PC-3 (cell line): ENCODE measurements around the gene LILRA6.
"Not testable (repeated sequence)": the region's sequence is repeated elsewhere in the genome, so short reads cannot be mapped to it uniquely, and the experiment has no call there.

Source experiments
- CTCF ChIP-seq: fragments of 300-600 bp; sonication (generic); conservative IDR thresholded peaks from 2 replicates; pipeline ENCODE4 v1.5.1; 2017; ENCODE audit warnings: antibody characterized with exemption, low read depth, mild to moderate bottlenecking, low read length
- EZH2 ChIP-seq: fragments of 300-600 bp; sonication (generic); IDR thresholded peaks from one replicate; pipeline ENCODE4 v1.6.1; 2017; ENCODE audit warnings: antibody characterized with exemption, mild to moderate bottlenecking, low read length; ENCODE audit not compliant: unreplicated experiment
- EZH2phosphoT487 ChIP-seq: fragments of 300-600 bp; sonication (generic); IDR thresholded peaks from 2 replicates; pipeline ENCODE4 v1.6.1; 2018; ENCODE audit warnings: mild to moderate bottlenecking, antibody characterized with exemption, low read length, borderline replicate concordance

GRCh38 chr19:54280025-54280424, 37.4 kb upstream of the LILRA6 start:
- not testable (repeated sequence) for TF ChIP-seq CTCF, EZH2, EZH2phosphoT487
